HTR-8/SVneo (cell line): ENCODE results near the gene AGPAT4.
A peak's percentile ranks its signal among the peaks of the same experiment; 100 is the strongest.

Source experiments
- DNase-seq: peaks from one replicate; pipeline ENCODE4 v3.0.0; 2011; ENCODE audit warnings: low spot score, mixed read lengths; ENCODE audit not compliant: insufficient read length
- FAIRE-seq: peaks from 2 replicates; lab custom pipeline; 2011; peaks lifted over from hg19 to GRCh38; lab: Jason Lieb, UNC

The AGPAT4 gene

GRCh38 chr6:161257793-161258457, 15.9 kb downstream of the AGPAT4 start:
- DNase-seq (no peak), FAIRE-seq (no peak)

DNA sequence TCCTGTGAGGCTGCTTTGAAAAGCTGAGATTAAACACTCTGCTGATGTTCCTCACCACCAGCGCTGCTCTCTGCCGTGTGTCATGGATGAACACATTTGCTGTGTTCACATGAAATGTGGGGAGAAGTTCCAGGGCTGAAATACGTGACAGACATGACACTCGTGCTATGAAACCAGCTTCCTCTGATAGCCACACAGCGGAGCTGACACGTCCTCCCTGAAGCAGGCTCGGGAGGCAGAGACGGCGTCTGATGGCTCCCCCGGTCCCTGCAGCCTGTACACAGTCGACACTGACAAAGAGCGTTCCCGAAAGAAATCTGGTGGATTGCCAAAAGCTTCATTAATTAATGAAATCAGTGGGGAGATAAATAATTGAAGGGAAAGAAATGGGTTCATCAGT, 17.5 kb downstream of the AGPAT4 start:
- FAIRE-seq (no peak), DNase-seq (no peak)

DNA sequence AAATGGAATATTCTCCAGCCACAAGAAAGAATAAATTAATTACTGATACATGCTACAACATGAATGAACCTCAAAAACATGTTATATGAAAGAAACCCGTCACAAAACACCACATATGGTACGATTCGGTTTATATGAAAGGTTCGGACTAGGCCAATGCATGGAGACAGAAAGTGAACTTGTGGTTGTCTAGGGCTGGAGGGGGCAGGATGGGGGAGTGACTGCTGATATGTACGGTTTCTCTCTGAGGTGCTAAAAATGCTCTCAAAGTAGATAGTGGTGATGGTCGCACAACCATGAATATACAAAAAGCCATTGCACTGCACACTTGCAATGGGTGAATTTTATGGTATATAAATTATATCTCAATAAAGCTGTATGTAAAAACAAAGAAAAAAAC, 18.3 kb downstream of the AGPAT4 start:
- DNase-seq (no peak), FAIRE-seq (no peak)

- DNase-seq, result no peak
- FAIRE-seq, result no peak
These were observed 19.2 kb downstream of the AGPAT4 start for GRCh38 chr6:161254464-161255253.

- no peak for FAIRE-seq
These were observed 19.8 kb downstream of the AGPAT4 start for GRCh38 chr6:161254126-161254463.

GRCh38 chr6:161251345-161251744, 22.5 kb downstream of the AGPAT4 start:
- DNase-seq, result no peak
- no peak for FAIRE-seq

More at GRCh38 chr6:161254126-161254463, 19.8 kb downstream of the AGPAT4 start:
- no peak for DNase-seq

DNA sequence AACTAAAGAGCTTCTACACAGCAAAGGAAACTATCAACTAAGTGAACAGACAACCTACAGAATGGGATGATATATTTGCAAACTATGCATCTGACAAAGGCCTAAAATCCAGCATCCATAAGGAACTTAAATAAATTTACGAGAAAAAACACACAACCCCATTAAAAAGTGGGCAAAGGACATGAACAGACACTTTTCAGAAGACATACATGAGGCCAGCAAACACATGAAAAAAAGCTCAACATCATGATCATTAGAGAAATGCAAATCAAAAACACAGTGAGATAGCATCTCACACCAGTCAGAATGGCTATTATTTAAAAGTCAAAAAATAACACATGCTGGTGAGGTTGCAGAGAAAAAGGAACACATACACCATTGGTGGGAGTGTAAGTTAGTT, 24.5 kb downstream of the AGPAT4 start:
- FAIRE-seq (no peak), DNase-seq (no peak)

- FAIRE-seq, result no peak
- DNase-seq, result no peak
These were observed 27.1 kb downstream of the AGPAT4 start for GRCh38 chr6:161246725-161247124.

- FAIRE-seq, result no peak
- no peak for DNase-seq
These were observed 28.5 kb downstream of the AGPAT4 start for GRCh38 chr6:161245363-161245762.

- no peak for FAIRE-seq
- no peak for DNase-seq
These were observed 29.1 kb downstream of the AGPAT4 start for GRCh38 chr6:161244725-161245124.

DNA sequence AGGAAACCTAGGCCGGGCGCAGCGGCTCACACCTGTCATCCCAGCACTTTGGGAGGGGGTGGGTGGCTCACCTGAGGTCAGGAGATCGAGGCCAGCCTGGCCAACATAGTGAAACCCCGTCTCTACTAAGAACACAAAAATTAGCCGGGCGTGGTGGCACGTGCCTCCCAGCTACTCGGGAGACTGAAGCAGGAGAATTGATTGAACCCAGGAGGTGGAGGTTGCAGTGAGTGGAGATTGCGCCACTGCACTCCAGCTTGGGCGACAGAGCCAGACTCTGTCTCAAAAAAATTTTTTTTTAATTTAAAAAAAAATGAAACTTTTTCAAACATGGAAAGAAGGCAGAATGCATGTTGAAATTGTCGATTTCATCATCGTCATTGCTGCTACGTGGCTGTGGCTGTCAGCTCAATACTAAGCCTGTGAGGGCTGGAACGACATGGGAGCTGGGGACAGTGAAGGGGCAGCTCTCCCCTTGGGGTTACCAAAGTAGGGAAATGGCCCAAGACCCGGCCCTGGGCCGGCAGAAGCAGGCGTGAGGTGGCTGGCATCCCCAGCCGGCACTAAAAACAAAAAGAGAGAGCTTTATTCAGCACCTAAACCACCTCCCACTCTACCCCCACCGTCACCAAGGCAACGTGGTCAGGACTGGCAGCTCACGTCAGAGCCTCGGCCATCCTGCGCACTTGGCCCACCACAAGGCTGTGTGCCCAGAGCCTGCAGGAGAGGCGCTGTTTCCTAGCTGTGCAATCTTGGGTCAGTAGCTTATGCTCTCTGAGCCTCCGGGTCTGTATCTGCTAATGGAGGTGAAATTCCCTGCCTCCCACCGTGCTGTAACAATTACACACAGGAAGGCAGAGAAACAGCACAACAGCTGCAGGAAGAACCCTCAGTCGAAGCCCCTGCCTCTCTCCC, 30.8 kb downstream of the AGPAT4 start:
- no peak for DNase-seq

GRCh38 chr6:161242113-161242512, 31.7 kb downstream of the AGPAT4 start:
- no peak for FAIRE-seq
- DNase-seq, result no peak

More for the DNA sequence above, 30.8 kb downstream of the AGPAT4 start:
- FAIRE-seq, result no peak

DNA sequence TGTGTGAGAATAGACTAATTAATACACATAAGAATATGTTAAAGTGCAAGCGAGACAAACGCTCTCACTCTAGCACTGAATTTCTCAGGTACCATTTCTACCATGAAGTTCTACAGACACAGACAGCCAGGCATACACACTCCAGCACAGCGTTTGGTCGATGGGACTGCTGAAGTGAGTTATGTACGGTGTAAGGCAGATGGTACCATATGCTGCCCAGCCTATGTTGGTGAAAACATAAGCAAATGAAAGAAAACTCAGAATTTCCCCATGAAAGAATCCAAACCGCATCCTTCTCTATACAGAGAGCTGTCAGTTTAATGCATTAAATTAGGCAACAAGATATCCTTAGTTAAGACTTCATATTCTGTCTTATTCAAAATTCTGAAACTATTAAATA, 34.9 kb downstream of the AGPAT4 start:
- FAIRE-seq, result no peak
- DNase-seq, result no peak

GRCh38 chr6:161238500-161238899, 35.4 kb downstream of the AGPAT4 start:
- FAIRE-seq, result no peak
- no peak for DNase-seq

DNA sequence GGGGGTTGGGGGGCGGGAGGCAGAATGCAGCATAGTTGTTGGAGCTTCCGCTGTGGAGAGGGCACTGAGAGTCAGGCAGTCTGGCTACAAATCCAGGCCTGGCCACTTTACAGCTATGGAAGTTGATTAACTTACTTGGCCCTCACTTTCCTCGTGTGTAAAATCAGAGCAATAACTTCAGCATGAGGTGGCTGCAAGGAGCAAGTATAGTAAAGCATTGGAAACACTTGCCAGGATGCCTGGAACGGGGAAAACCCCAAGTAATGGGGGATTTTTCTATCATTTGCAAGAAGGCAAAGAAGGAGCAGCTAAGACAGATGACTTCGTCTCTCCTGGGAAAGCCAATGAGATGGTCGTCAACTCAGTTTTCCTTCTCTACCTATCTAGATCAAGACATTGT, 35.8 kb downstream of the AGPAT4 start:
- no peak for FAIRE-seq

GRCh38 chr6:161237176-161237575, 36.7 kb downstream of the AGPAT4 start:
- no peak for DNase-seq
- FAIRE-seq, result no peak

More for the DNA sequence above, 35.8 kb downstream of the AGPAT4 start:
- DNase-seq, result no peak

DNA sequence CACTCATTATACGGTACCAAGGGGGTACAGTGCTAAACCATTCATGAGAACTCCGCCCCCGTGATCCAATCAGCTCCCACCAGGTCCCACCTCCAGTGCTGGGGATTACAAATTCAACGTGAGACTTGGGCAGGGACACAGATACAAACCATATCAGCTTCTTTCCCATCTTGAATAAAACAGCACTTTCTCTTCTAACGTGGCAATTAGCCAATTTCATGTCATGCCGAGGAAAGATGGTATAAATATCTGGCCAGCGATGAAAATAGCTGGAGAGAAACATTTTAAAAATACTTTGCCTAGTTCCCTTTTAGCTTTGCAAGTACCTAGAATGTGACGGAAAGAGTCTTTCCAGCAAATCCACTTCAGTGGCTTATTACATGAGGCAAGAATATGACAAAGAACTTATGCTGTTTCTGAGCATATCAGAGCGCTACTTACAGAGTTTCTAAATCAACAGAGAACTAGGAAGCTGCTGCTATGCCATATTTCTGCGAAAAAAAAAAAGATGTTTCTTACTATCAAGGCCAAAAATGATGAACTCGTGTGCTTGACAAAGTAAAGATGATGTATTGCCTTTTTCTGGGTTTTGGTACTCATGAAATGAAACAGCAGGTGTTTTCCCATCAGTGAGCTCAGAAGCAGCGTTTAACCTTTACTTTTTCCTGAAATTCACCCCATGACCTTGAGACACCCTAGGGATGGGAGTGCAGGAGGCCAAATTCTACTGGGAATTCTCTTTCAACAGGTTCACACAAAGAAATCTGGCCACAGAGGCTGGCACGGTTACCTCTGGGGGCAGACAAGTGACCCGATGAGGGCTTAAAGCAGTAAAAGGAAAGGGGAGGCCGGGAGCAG, 37.9 kb downstream of the AGPAT4 start:
- FAIRE-seq (no peak), DNase-seq (no peak)

DNA sequence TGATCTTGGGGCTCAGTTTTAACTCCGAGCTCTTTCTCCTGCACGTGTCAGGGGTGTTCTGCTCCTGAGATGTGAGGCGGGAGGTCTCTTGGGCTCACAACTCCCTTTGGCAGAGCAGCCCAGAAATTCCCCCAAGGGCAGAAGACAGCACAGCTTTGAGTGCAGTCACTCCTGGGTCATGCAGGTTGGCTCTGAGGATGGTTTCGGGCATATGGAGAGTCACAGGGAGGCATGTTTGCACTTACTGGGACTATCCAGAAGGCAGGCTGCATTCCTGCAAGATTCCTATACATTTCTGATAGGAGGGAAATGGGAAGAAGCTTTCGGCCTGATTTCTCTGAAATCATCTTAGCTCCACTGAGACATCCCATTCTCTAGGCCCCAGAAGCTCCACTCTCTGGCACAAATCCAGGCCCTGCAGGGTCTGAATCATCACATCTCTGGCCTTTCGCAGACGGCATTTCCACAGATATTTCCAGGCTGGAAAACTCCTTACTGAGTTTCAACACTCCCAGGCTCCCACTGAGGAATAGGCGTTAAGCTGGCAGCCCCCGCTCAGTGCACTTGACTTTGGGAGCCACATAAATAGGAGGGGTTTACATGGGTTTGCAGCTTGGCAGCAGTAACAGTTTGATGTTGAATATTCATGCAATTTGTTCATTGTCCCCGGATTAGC, 39.7 kb downstream of the AGPAT4 start:
- FAIRE-seq (no peak), DNase-seq (peak; percentile 51)

- DNase-seq (no peak), FAIRE-seq (no peak)
These were observed 41.4 kb downstream of the AGPAT4 start for GRCh38 chr6:161232467-161232866.
